Omental fat pad (tissue), 4 donors: ENCODE measurements around the gene DAGLA. TPM values are rescaled to one million over a fixed set of nuclear protein-coding genes. Genes with fewer than 3 reads are reported as not detected.
A peak's percentile ranks its signal among the peaks of the same experiment; 100 is the strongest.

Source experiments
- ATAC-seq: fragments of 150-250 bp; one replicate; pipeline ENCODE4 v1.9.1; 2016; ENCODE audit warnings: mild to moderate bottlenecking, moderate library complexity; ENCODE audit not compliant: low FRiP score
- DNase-seq: peaks from one replicate; pipeline ENCODE4 v3.0.0-alpha.2; 2019; ENCODE audit warnings: low spot score
- CTCF ChIP-seq, 3 donors: fragments of 450-650 bp; IDR thresholded peaks; one replicate each; pipeline ENCODE4 v1.5.1; 2016 to 2017; ENCODE audit warnings: antibody characterized with exemption in 3 of 3, mild to moderate bottlenecking in 3 of 3, moderate library complexity in 2 of 3
- total RNA-seq, 4 donors: library from RNA; depleted of rRNA; stranded (reverse); fragments of >200 nt; gene quantifications; one replicate each; pipeline ENCODE4 v1.1.0, GENCODE V29; 2016

The DAGLA gene
- total RNA-seq, 4 donors from 2014 or later, result 1.4 to 4.6 (median 2.8) TPM

- peak; percentile 33 for ATAC-seq
- TF ChIP-seq CTCF (IDR thresholded peaks at IDR 0.05), result no peak
- DNase-seq, result no peak
Measured at GRCh38 chr11:61732705-61733104, 52.5 kb downstream of the DAGLA start.

- peak in 1 of 3 donors; percentile 97 for TF ChIP-seq CTCF (IDR thresholded peaks at IDR 0.05)
- DNase-seq (peak; percentile 73), ATAC-seq (peak; percentile 79)
Measured at GRCh38 chr11:61733120-61733978, 53.2 kb downstream of the DAGLA start.

- DNase-seq (no peak), ATAC-seq (no peak)
- TF ChIP-seq CTCF (IDR thresholded peaks at IDR 0.05), result no peak
Measured at GRCh38 chr11:61734767-61735166, 54.6 kb downstream of the DAGLA start.

- DNase-seq (no peak), ATAC-seq (no peak)
- TF ChIP-seq CTCF (IDR thresholded peaks at IDR 0.05), result no peak
Measured at GRCh38 chr11:61735391-61735790, 55.2 kb downstream of the DAGLA start.

GRCh38 chr11:61736310-61736709 is 56.1 kb downstream of the DAGLA start:
- no peak for TF ChIP-seq CTCF (IDR thresholded peaks at IDR 0.05)
- DNase-seq (no peak), ATAC-seq (no peak)

GRCh38 chr11:61737131-61737530 is 56.9 kb downstream of the DAGLA start:
- ATAC-seq, result no peak
- no peak for TF ChIP-seq CTCF (IDR thresholded peaks at IDR 0.05)
- no peak for DNase-seq
